ENCODE results near the gene CCDC85A.

GRCh38 chr2:56318147-56318546, 134.4 kb downstream of the CCDC85A start:
- no peak for TF ChIP-seq POLR2AphosphoS5 (IDR thresholded peaks at IDR 0.05)
- TF ChIP-seq CTCF (IDR thresholded peaks at IDR 0.05; ENCODE audit: poor library complexity, severe bottlenecking) = no peak
- no peak for TF ChIP-seq RAD21 (conservative IDR thresholded peaks at IDR 0.05)
- TF ChIP-seq SMC3 (conservative IDR thresholded peaks at IDR 0.05; ENCODE audit: poor library complexity) = no peak
- TF ChIP-seq TAF1 (IDR thresholded peaks at IDR 0.05; ENCODE audit: low read depth) = no peak
- no peak for TF ChIP-seq REST (IDR thresholded peaks at IDR 0.05; ENCODE audit: borderline replicate concordance)
